GM19455 (cell line): ENCODE data around the gene S100B.
"Not testable (repeated sequence)": the region's sequence is repeated elsewhere in the genome, so short reads cannot be mapped to it uniquely, and the experiment has no call there.

Source experiments
- ATAC-seq: cut with Tn5 transposase; IDR thresholded peaks from one replicate; pipeline ENCODE4 v1.9.1; 2021; ENCODE audit not compliant: unreplicated experiment

Gene S100B

GRCh38 chr21:46604975-46605766 is at the start of gene S100B:
Gene S100B (minus strand): TSS chr21:46605082. CDS start chr21:46602415, 2,667 bp downstream.
- ATAC-seq, result no peak

GRCh38 chr21:46651121-46651520 is 46.2 kb upstream of the S100B start:
- ATAC-seq, result no peak

- ATAC-seq, result no peak
Measured at GRCh38 chr21:46650476-46651098, 45.7 kb upstream of the S100B start.

GRCh38 chr21:46649356-46649755 is 44.5 kb upstream of the S100B start:
- ATAC-seq, result no peak

GRCh38 chr21:46648539-46648938 is 43.7 kb upstream of the S100B start:
- no peak for ATAC-seq

GRCh38 chr21:46646541-46647154 is 41.8 kb upstream of the S100B start:
- ATAC-seq, result no peak

- ATAC-seq, result no peak
Measured at GRCh38 chr21:46645840-46646239, 41.0 kb upstream of the S100B start.

GRCh38 chr21:46643379-46644177 is 38.7 kb upstream of the S100B start:
- ATAC-seq, result no peak

- no peak for ATAC-seq
Measured at GRCh38 chr21:46641656-46642055, 36.8 kb upstream of the S100B start.

GRCh38 chr21:46639489-46640386 is 34.9 kb upstream of the S100B start:
- ATAC-seq, result no peak

- no peak for ATAC-seq
Measured at GRCh38 chr21:46637952-46638746, 33.3 kb upstream of the S100B start.

- no peak for ATAC-seq
Measured at GRCh38 chr21:46636550-46637285, 31.8 kb upstream of the S100B start.

GRCh38 chr21:46636181-46636512 is 31.3 kb upstream of the S100B start:
- no peak for ATAC-seq

- ATAC-seq, result peak; percentile 85
Measured at GRCh38 chr21:46635324-46636180, 30.7 kb upstream of the S100B start, which contains the start of gene PRMT2. Gene PRMT2 (plus strand): TSS chr21:46635674. CDS start chr21:46636952, 1,278 bp downstream.

- peak; percentile 37 for ATAC-seq
Measured at GRCh38 chr21:46634966-46635323, 30.1 kb upstream of the S100B start.

GRCh38 chr21:46634427-46634826 is 29.5 kb upstream of the S100B start:
- ATAC-seq, result no peak

GRCh38 chr21:46633566-46633965 is 28.7 kb upstream of the S100B start:
- ATAC-seq, result no peak

- not testable (repeated sequence) for ATAC-seq
Measured at GRCh38 chr21:46630915-46631314, 26.0 kb upstream of the S100B start.
